CD14-positive monocyte (primary cell): Measurements from ENCODE around the gene EIF2S1. TPM values are rescaled to one million over a fixed set of nuclear protein-coding genes. Genes with fewer than 3 reads are reported as not detected.

Source experiments
- DNase-seq, 3 donors: peaks; one replicate each; pipeline ENCODE4 v3.0.0-alpha.2; 2011 to 2022
- H2AFZ ChIP-seq: 2 replicates; pipeline ENCODE4 v1.6.0; 2012; ENCODE audit warnings: mild to moderate bottlenecking, low read depth, low read length, inconsistent platforms; ENCODE audit not compliant: insufficient read depth, poor library complexity, severe bottlenecking
- H3K27ac ChIP-seq, 2 donors: 1 replicate in 1 of 2; 2 replicates in 1 of 2; pipeline ENCODE4 v1.5.1; 2012 to 2013; ENCODE audit warnings: low read length in 2 of 2, control low read depth in 1 of 2, inconsistent platforms in 1 of 2, low read depth in 1 of 2, mild to moderate bottlenecking in 1 of 2
- H3K27me3 ChIP-seq, 2 donors: one replicate each; pipeline versions ENCODE4 v1.6.0 to v1.6.1; 2011 to 2013; ENCODE audit warnings: low read length in 2 of 2; ENCODE audit not compliant: control insufficient read depth in 2 of 2, insufficient read depth in 2 of 2
- H3K36me3 ChIP-seq, 2 donors: replicated peaks in 1 of 2; 1 replicate in 1 of 2; 2 replicates in 1 of 2; pipeline versions ENCODE4 v1.5.1 to v1.6.1; 2012 to 2013; ENCODE audit warnings: low read length in 2 of 2, control low read depth in 1 of 2, inconsistent platforms in 1 of 2, mild to moderate bottlenecking in 1 of 2; ENCODE audit not compliant: insufficient read depth in 2 of 2, control insufficient read depth in 1 of 2
- H3K4me1 ChIP-seq, 2 donors: 1 replicate in 1 of 2; 2 replicates in 1 of 2; pipeline versions ENCODE4 v1.5.1 to v1.6.1; 2012 to 2013; ENCODE audit warnings: low read length in 2 of 2, control low read depth in 1 of 2, inconsistent platforms in 1 of 2, mild to moderate bottlenecking in 1 of 2, moderate library complexity in 1 of 2; ENCODE audit not compliant: insufficient read depth in 2 of 2, control insufficient read depth in 1 of 2
- H3K4me2 ChIP-seq: replicated peaks from 2 replicates; pipeline ENCODE3; 2012; ENCODE audit warnings: low read length, moderate library complexity, mild to moderate bottlenecking; ENCODE audit not compliant: poor library complexity, severe bottlenecking; ENCODE audit errors: extremely low read depth
- H3K4me3 ChIP-seq, 3 experiments: fragments of 200-600 bp in 1 of 3; sonication (generic) in 1 of 3; replicated peaks in 1 of 3; 1 replicate in 2 of 3; 2 replicates in 1 of 3; pipeline ENCODE4 v1.5.1; 2011 to 2013; ENCODE audit warnings: low read length in 3 of 3, mild to moderate bottlenecking in 3 of 3, control low read depth in 2 of 3, low read depth in 2 of 3, inconsistent platforms in 1 of 3, moderate library complexity in 1 of 3
- H3K79me2 ChIP-seq: 2 replicates; pipeline ENCODE4 v1.6.0; 2012; ENCODE audit warnings: mild to moderate bottlenecking, control low read depth, inconsistent platforms, low read length, moderate library complexity; ENCODE audit not compliant: insufficient read depth
- H3K9ac ChIP-seq: 2 replicates; pipeline ENCODE4 v1.6.0; 2017; ENCODE audit warnings: low read length, mild to moderate bottlenecking; ENCODE audit not compliant: insufficient read depth, poor library complexity, severe bottlenecking
- H3K9me3 ChIP-seq, 2 donors: replicated peaks in 1 of 2; 1 replicate in 1 of 2; 2 replicates in 1 of 2; pipeline versions ENCODE4 v1.5.1 to v1.6.1; 2012 to 2013; ENCODE audit warnings: low read length in 2 of 2, control low read depth in 1 of 2; ENCODE audit not compliant: control insufficient read depth in 1 of 2, insufficient read depth in 1 of 2
- H4K20me1 ChIP-seq: 2 replicates; pipeline ENCODE4 v1.6.0; 2012; ENCODE audit warnings: mild to moderate bottlenecking, low read length, control low read depth, moderate library complexity; ENCODE audit not compliant: insufficient read depth
- H3K27ac Mint-ChIP-seq, 7 donors: one replicate each; pipeline ENCODE4 v1.8.0; 2020; ENCODE audit warnings: mild to moderate bottlenecking in 7 of 7, mixed read lengths in 7 of 7, moderate library complexity in 6 of 7, inconsistent platforms in 2 of 7
- H3K27me3 Mint-ChIP-seq, 3 donors: one replicate each; pipeline ENCODE4 v1.8.0; 2021 to 2022; ENCODE audit warnings: low read depth in 3 of 3, mild to moderate bottlenecking in 3 of 3, mixed read lengths in 3 of 3, moderate library complexity in 3 of 3, inconsistent platforms in 1 of 3
- H3K36me3 Mint-ChIP-seq, 2 donors: one replicate each; pipeline ENCODE4 v1.8.0; 2020; ENCODE audit warnings: mixed read lengths in 2 of 2, inconsistent platforms in 1 of 2, mild to moderate bottlenecking in 1 of 2
- H3K4me1 Mint-ChIP-seq: one replicate; pipeline ENCODE4 v1.8.0; 2020; ENCODE audit warnings: mild to moderate bottlenecking, mixed read lengths
- H3K4me3 Mint-ChIP-seq, 2 donors: one replicate each; pipeline ENCODE4 v1.8.0; 2020; ENCODE audit warnings: mild to moderate bottlenecking in 2 of 2, mixed read lengths in 2 of 2, moderate library complexity in 1 of 2
- H3K9me3 Mint-ChIP-seq, 7 donors: one replicate each; pipeline ENCODE4 v1.8.0; 2020 to 2022; ENCODE audit warnings: mixed read lengths in 7 of 7, mild to moderate bottlenecking in 6 of 7, moderate library complexity in 6 of 7, inconsistent platforms in 2 of 7
- WGBS: methylation state at CpG from one replicate; pipeline ENCODE4 v1.1.5; 2013; ENCODE audit warnings: missing lambda C conversion rate; ENCODE audit not compliant: insufficient coverage; 5-methylcytosine and 5-hydroxymethylcytosine counted together
- intact Hi-C, 2 donors: fragments of 100-400 bp; cut with micrococcal nuclease; formaldehyde crosslinking; loops; one replicate each; pipeline versions ENCODE4 v1.15.0 to v1.15.1; 2023
- polyA plus RNA-seq, 3 donors: library from polyadenylated mRNA; depleted of rRNA in 1 of 3; unstranded in 2 of 3; stranded (reverse) in 1 of 3; fragments of 300-500 nt in 2 of 3; fragments of >200 nt in 1 of 3; fragmentation: Illumina TruSeq in 2 of 3; gene quantifications; 1 replicate in 2 of 3; 2 replicates in 1 of 3; pipeline ENCODE4 v1.2.3, GENCODE V29; 2012 to 2021
- TF ChIP-seq, protein P1 (sequence below): fragments of 200-600 bp; IDR thresholded peaks from one replicate; pipeline ENCODE4 v1.8.0; 2022; ENCODE audit warnings: antibody characterized with exemption, mild to moderate bottlenecking

The EIF2S1 gene
- polyA plus RNA-seq, 3 donors = 21.9 to 111 (median 110) TPM

- H3K4me2 ChIP-seq = no peak overlapping the region
- no peak overlapping the region for H3K27ac ChIP-seq
- H3K36me3 ChIP-seq = no peaks in the 10 kb centered on the region
- WGBS = 95% methylated on average over 8 of the region's 8 CpGs
- no peaks in the 10 kb centered on the region for H4K20me1 ChIP-seq
- no peak overlapping the region for H3K9ac ChIP-seq
- peaks cover 24 to 37% (median 35%) of the 10 kb centered on the region in 3 donors for H3K27me3 Mint-ChIP-seq
- intact Hi-C loops = no loop called here
- H3K4me1 Mint-ChIP-seq = peaks cover 17% of the 10 kb centered on the region
- TF ChIP-seq, protein P1, sequence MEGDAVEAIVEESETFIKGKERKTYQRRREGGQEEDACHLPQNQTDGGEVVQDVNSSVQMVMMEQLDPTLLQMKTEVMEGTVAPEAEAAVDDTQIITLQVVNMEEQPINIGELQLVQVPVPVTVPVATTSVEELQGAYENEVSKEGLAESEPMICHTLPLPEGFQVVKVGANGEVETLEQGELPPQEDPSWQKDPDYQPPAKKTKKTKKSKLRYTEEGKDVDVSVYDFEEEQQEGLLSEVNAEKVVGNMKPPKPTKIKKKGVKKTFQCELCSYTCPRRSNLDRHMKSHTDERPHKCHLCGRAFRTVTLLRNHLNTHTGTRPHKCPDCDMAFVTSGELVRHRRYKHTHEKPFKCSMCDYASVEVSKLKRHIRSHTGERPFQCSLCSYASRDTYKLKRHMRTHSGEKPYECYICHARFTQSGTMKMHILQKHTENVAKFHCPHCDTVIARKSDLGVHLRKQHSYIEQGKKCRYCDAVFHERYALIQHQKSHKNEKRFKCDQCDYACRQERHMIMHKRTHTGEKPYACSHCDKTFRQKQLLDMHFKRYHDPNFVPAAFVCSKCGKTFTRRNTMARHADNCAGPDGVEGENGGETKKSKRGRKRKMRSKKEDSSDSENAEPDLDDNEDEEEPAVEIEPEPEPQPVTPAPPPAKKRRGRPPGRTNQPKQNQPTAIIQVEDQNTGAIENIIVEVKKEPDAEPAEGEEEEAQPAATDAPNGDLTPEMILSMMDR = no peak
- no peak overlapping the region for H3K4me3 ChIP-seq
- H3K79me2 ChIP-seq = no peaks in the 10 kb centered on the region
- H3K9me3 ChIP-seq = no peaks in the 10 kb centered on the region
- H3K27ac Mint-ChIP-seq = no peak overlapping the region
- peaks cover 0 to 7% (median 0%) of the 10 kb centered on the region in 7 donors for H3K9me3 Mint-ChIP-seq
- H3K4me3 Mint-ChIP-seq = no peak overlapping the region
- H2AFZ ChIP-seq = no peak overlapping the region
- H3K4me1 ChIP-seq = peaks cover 12 to 16% of the 10 kb centered on the region in 2 donors
- no peaks in the 10 kb centered on the region for H3K36me3 Mint-ChIP-seq
- peaks cover 8 to 13% of the 10 kb centered on the region in 2 donors for H3K27me3 ChIP-seq
- no peak for DNase-seq
Observed at GRCh38 chr14:67409461-67409860, 49.3 kb downstream of the EIF2S1 start.

DNA sequence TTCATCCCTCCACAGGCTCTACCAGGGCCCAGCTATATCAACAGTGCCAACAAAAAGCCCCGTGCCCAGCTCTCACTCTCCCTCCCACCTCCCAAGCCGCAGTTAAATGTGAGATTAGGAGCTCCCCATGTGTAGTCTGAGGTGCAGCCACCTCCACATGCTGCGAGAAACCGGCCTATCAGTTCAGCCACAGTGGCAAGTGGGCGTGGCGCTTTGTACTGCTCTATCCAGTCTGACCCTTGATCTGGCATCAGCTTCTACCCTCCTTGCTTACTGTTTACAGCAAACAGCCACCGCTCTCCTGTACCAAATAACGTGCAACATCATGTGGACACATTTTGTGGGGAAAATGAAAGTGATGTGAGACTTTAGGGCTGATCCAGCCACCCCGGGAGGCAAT is 50.2 kb downstream of the EIF2S1 start:
- Histone ChIP-seq H3K9ac (no peak overlapping the region), H3K27me3 (peaks cover 8 to 13% of the 10 kb centered on the region in 2 donors), H3K4me1 (peaks cover 16 to 22% of the 10 kb centered on the region in 2 donors), H3K79me2 (no peaks in the 10 kb centered on the region), H2AFZ (no peak overlapping the region), H3K4me3 (no peak overlapping the region), H4K20me1 (no peaks in the 10 kb centered on the region), H3K4me2 (no peak overlapping the region), H3K36me3 (no peaks in the 10 kb centered on the region), H3K9me3 (no peaks in the 10 kb centered on the region), H3K27ac (no peak overlapping the region)
- WGBS = 87% methylated on average over 4 of the region's 9 CpGs
- Mint-ChIP-seq H3K36me3 (no peaks in the 10 kb centered on the region), H3K4me1 (peaks cover 19% of the 10 kb centered on the region), H3K4me3 (no peak overlapping the region), H3K9me3 (peaks cover 0 to 7% (median 0%) of the 10 kb centered on the region in 7 donors), H3K27ac (peak overlapping the region in 1 of 7 donors; percentile 16), H3K27me3 (peaks cover 24 to 37% (median 35%) of the 10 kb centered on the region in 3 donors)
- TF ChIP-seq, protein P1 = no peak
- intact Hi-C loops = no loop called here
- no peak for DNase-seq
